BLaER1 treated with 17β-estradiol and CSF1 and Interleukin-3, amounts not matched to agents 10 nM and 100 nM (cell line): ENCODE data around the gene GRID1.
A peak's percentile ranks its signal among the peaks of the same experiment; 100 is the strongest.
"Not testable (repeated sequence)": the region's sequence is repeated elsewhere in the genome, so short reads cannot be mapped to it uniquely, and the experiment has no call there.

Source experiments
- H3K27ac ChIP-seq, 11 experiments: shearing (Covaris generic); formaldehyde crosslinking; 2 replicates each; pipeline ENCODE4 v1.8.1; 2022
- H3K27me3 ChIP-seq, 11 experiments: shearing (Covaris generic); formaldehyde crosslinking; 2 replicates each; pipeline ENCODE4 v1.8.1; 2022
- H3K36me3 ChIP-seq, 11 experiments: shearing (Covaris generic); formaldehyde crosslinking; 2 replicates each; pipeline ENCODE4 v1.8.1; 2022
- H3K4me1 ChIP-seq, 10 experiments: shearing (Covaris generic); formaldehyde crosslinking; 2 replicates each; pipeline ENCODE4 v1.8.1; 2022
- H3K4me2 ChIP-seq, 11 experiments: shearing (Covaris generic); formaldehyde crosslinking; 2 replicates each; pipeline ENCODE4 v1.8.1; 2022
- H3K4me3 ChIP-seq, 10 experiments: shearing (Covaris generic); formaldehyde crosslinking; 2 replicates each; pipeline ENCODE4 v1.8.1; 2022
- H3K9ac ChIP-seq, 11 experiments: shearing (Covaris generic); formaldehyde crosslinking; 2 replicates each; pipeline ENCODE4 v1.8.1; 2022
- H3K9me3 ChIP-seq, 11 experiments: shearing (Covaris generic); formaldehyde crosslinking; replicated peaks in 1 of 11; 2 replicates each; pipeline ENCODE4 v1.8.1; 2022
- H4K20me1 ChIP-seq, 11 experiments: shearing (Covaris generic); formaldehyde crosslinking; 2 replicates each; pipeline ENCODE4 v1.8.1; 2022
- Cebpa-rat ChIP-seq, 11 experiments: shearing (Covaris generic); IDR thresholded peaks; 2 replicates each; pipeline ENCODE4 v1.8.1; 2022

Gene GRID1

GRCh38 chr10:85847085-85847484 lies 519.5 kb downstream of the GRID1 start:
- TF ChIP-seq Cebpa-rat (IDR thresholded peaks at IDR 0.05): no peak
- Histone ChIP-seq H3K27ac (no peak overlapping the region), H3K4me3 (no peak overlapping the region), H3K36me3 (no peaks in the 10 kb centered on the region; a peak in 1 of 22 replicates), H3K9me3 (peaks cover 9 to 14% (median 12%) of the 10 kb centered on the region in 11 experiments; a peak in 19 of 22 replicates), H3K9ac (no peak overlapping the region), H3K27me3 (no peaks in the 10 kb centered on the region), H3K4me2 (no peak overlapping the region), H4K20me1 (no peaks in the 10 kb centered on the region), H3K4me1 (no peaks in the 10 kb centered on the region)

- H3K9ac ChIP-seq, H4K20me1 ChIP-seq, H3K36me3 ChIP-seq, H3K27ac ChIP-seq, H3K4me1 ChIP-seq, H3K4me2 ChIP-seq, H3K4me3 ChIP-seq, H3K27me3 ChIP-seq: not testable (repeated sequence)
- peaks cover 45 to 59% (median 52%) of the 10 kb centered on the region in 11 experiments for H3K9me3 ChIP-seq
Observed at GRCh38 chr10:85838660-85839059, 527.9 kb downstream of the GRID1 start.

GRCh38 chr10:85832988-85833387 lies 533.6 kb downstream of the GRID1 start:
- Histone ChIP-seq H3K9ac (no peak overlapping the region), H3K9me3 (peaks cover 20 to 28% (median 25%) of the 10 kb centered on the region in 11 experiments), H3K27ac (no peak overlapping the region), H3K27me3 (no peaks in the 10 kb centered on the region), H3K4me2 (no peak overlapping the region), H3K36me3 (no peaks in the 10 kb centered on the region), H4K20me1 (no peaks in the 10 kb centered on the region), H3K4me1 (no peaks in the 10 kb centered on the region), H3K4me3 (no peak overlapping the region)
- no peak for TF ChIP-seq Cebpa-rat (IDR thresholded peaks at IDR 0.05)

- no peak for TF ChIP-seq Cebpa-rat (IDR thresholded peaks at IDR 0.05)
Observed at GRCh38 chr10:85831422-85831821, 535.2 kb downstream of the GRID1 start.

GRCh38 chr10:85826377-85826776 lies 540.2 kb downstream of the GRID1 start:
- no peaks in the 10 kb centered on the region for H4K20me1 ChIP-seq
- H3K27ac ChIP-seq: no peak overlapping the region
- no peaks in the 10 kb centered on the region for H3K36me3 ChIP-seq
- H3K4me3 ChIP-seq: no peak overlapping the region
- H3K4me2 ChIP-seq: no peak overlapping the region
- H3K9ac ChIP-seq: no peak overlapping the region
- TF ChIP-seq Cebpa-rat (IDR thresholded peaks at IDR 0.05): no peak
- H3K4me1 ChIP-seq: no peaks in the 10 kb centered on the region
- peaks cover 0 to 11% (median 0%) of the 10 kb centered on the region in 11 experiments; a peak in 4 of 22 replicates for H3K9me3 ChIP-seq
- H3K27me3 ChIP-seq: no peaks in the 10 kb centered on the region

More at GRCh38 chr10:85831422-85831821, 535.2 kb downstream of the GRID1 start:
- Histone ChIP-seq H3K27ac (no peak overlapping the region), H3K4me1 (no peaks in the 10 kb centered on the region), H3K27me3 (no peaks in the 10 kb centered on the region), H3K36me3 (no peaks in the 10 kb centered on the region), H3K4me3 (no peak overlapping the region), H3K9ac (no peak overlapping the region), H4K20me1 (no peaks in the 10 kb centered on the region), H3K9me3 (peaks cover 4 to 14% (median 11%) of the 10 kb centered on the region in 11 experiments), H3K4me2 (no peak overlapping the region)

GRCh38 chr10:85811405-85811804 lies 555.2 kb downstream of the GRID1 start:
- no peaks in the 10 kb centered on the region for H3K27me3 ChIP-seq
- H4K20me1 ChIP-seq: no peaks in the 10 kb centered on the region
- TF ChIP-seq Cebpa-rat (IDR thresholded peaks at IDR 0.05): no peak
- no peak overlapping the region for H3K4me2 ChIP-seq
- H3K4me3 ChIP-seq: no peak overlapping the region
- H3K9me3 ChIP-seq: peaks cover 23 to 36% (median 28%) of the 10 kb centered on the region in 11 experiments
- H3K9ac ChIP-seq: no peak overlapping the region
- no peaks in the 10 kb centered on the region for H3K36me3 ChIP-seq
- no peak overlapping the region for H3K27ac ChIP-seq
- H3K4me1 ChIP-seq: no peaks in the 10 kb centered on the region

GRCh38 chr10:85810674-85811073 lies 555.9 kb downstream of the GRID1 start:
- no peak overlapping the region for H3K9ac ChIP-seq
- H3K4me1 ChIP-seq: no peaks in the 10 kb centered on the region
- no peaks in the 10 kb centered on the region for H4K20me1 ChIP-seq
- H3K27ac ChIP-seq: no peak overlapping the region
- peaks cover 23 to 36% (median 28%) of the 10 kb centered on the region in 11 experiments for H3K9me3 ChIP-seq
- H3K36me3 ChIP-seq: no peaks in the 10 kb centered on the region
- H3K27me3 ChIP-seq: no peaks in the 10 kb centered on the region
- no peak overlapping the region for H3K4me3 ChIP-seq
- no peak for TF ChIP-seq Cebpa-rat (IDR thresholded peaks at IDR 0.05)
- no peak overlapping the region for H3K4me2 ChIP-seq

- Histone ChIP-seq H3K9me3 (no peaks in the 10 kb centered on the region), H3K4me3 (no peak overlapping the region), H3K4me1 (no peaks in the 10 kb centered on the region), H3K9ac (no peak overlapping the region), H3K36me3 (no peaks in the 10 kb centered on the region), H4K20me1 (no peaks in the 10 kb centered on the region; a peak in 1 of 22 replicates), H3K27me3 (no peaks in the 10 kb centered on the region), H3K27ac (no peak overlapping the region), H3K4me2 (peak overlapping the region in 1 of 11 experiments; percentile 10; a peak in 1 of 22 replicates)
- TF ChIP-seq Cebpa-rat (IDR thresholded peaks at IDR 0.05): no peak
Observed at GRCh38 chr10:85795460-85795859, 571.1 kb downstream of the GRID1 start.

- no peak for TF ChIP-seq Cebpa-rat (IDR thresholded peaks at IDR 0.05)
- H3K9me3 ChIP-seq: no peaks in the 10 kb centered on the region
- H3K27me3 ChIP-seq: no peaks in the 10 kb centered on the region
- H3K4me3 ChIP-seq: no peak overlapping the region
- no peaks in the 10 kb centered on the region; a peak in 1 of 22 replicates for H4K20me1 ChIP-seq
- no peak overlapping the region for H3K9ac ChIP-seq
- H3K4me2 ChIP-seq: no peak overlapping the region
- H3K4me1 ChIP-seq: no peaks in the 10 kb centered on the region
- no peaks in the 10 kb centered on the region for H3K36me3 ChIP-seq
- no peak overlapping the region for H3K27ac ChIP-seq
Observed at GRCh38 chr10:85794553-85794952, 572.0 kb downstream of the GRID1 start.

GRCh38 chr10:85792533-85792858 lies 574.1 kb downstream of the GRID1 start:
- no peak overlapping the region for H3K9ac ChIP-seq
- no peak overlapping the region for H3K4me3 ChIP-seq
- H3K4me2 ChIP-seq: no peak overlapping the region
- H3K36me3 ChIP-seq: no peaks in the 10 kb centered on the region
- no peaks in the 10 kb centered on the region for H3K9me3 ChIP-seq
- no peaks in the 10 kb centered on the region; a peak in 1 of 22 replicates for H4K20me1 ChIP-seq
- H3K27ac ChIP-seq: no peak overlapping the region
- H3K4me1 ChIP-seq: no peaks in the 10 kb centered on the region
- TF ChIP-seq Cebpa-rat (IDR thresholded peaks at IDR 0.05): no peak
- no peaks in the 10 kb centered on the region for H3K27me3 ChIP-seq
